Kidney (tissue), 14 donors: ENCODE results near the gene OSBPL10. TPM values are rescaled to one million over a fixed set of nuclear protein-coding genes. Genes with fewer than 3 reads are reported as not detected.

Experiments
- DNase-seq, 5 donors: peaks; one replicate each; pipeline ENCODE4 v3.0.0-alpha.2; 2013 to 2020
- FAIRE-seq: peaks from 2 replicates; lab custom pipeline; 2012; peaks lifted over from hg19 to GRCh38; lab: Jason Lieb, UNC
- H3K27ac ChIP-seq, 2 donors: one replicate each; pipeline ENCODE4 v1.7.0; 2013; ENCODE audit warnings: low read depth in 2 of 2, low read length in 2 of 2, inconsistent platforms in 1 of 2
- H3K27me3 ChIP-seq: one replicate; pipeline ENCODE4 v1.7.1; 2013; ENCODE audit warnings: low read length, inconsistent platforms; ENCODE audit not compliant: control insufficient read depth, insufficient read depth
- H3K36me3 ChIP-seq, 3 donors: one replicate each; pipeline versions ENCODE4 v1.7.0 to v1.7.1; 2013; ENCODE audit warnings: low read length in 3 of 3, control low read depth in 1 of 3, inconsistent platforms in 1 of 3; ENCODE audit not compliant: insufficient read depth in 3 of 3, control insufficient read depth in 2 of 3
- H3K4me1 ChIP-seq, 3 donors: one replicate each; pipeline versions ENCODE4 v1.7.0 to v1.7.1; 2013; ENCODE audit warnings: low read length in 3 of 3, inconsistent platforms in 1 of 3, low read depth in 1 of 3; ENCODE audit not compliant: control insufficient read depth in 2 of 3, insufficient read depth in 2 of 3
- H3K4me3 ChIP-seq, 3 donors: one replicate each; pipeline versions ENCODE4 v1.7.0 to v1.8.1; 2013; ENCODE audit warnings: low read length in 3 of 3, control low read depth in 1 of 3, inconsistent platforms in 1 of 3
- H3K9ac ChIP-seq, 3 donors: one replicate each; pipeline versions ENCODE4 v1.7.0 to v1.7.1; 2013; ENCODE audit warnings: low read length in 3 of 3, control low read depth in 1 of 3, inconsistent platforms in 1 of 3
- H3K9me3 ChIP-seq, 3 donors: one replicate each; pipeline versions ENCODE4 v1.7.0 to v1.7.1; 2013; ENCODE audit warnings: low read length in 3 of 3, control low read depth in 1 of 3, inconsistent platforms in 1 of 3; ENCODE audit not compliant: control insufficient read depth in 2 of 3, insufficient read depth in 1 of 3
- CTCF ChIP-seq: IDR thresholded peaks from 3 replicates; pipeline ENCODE4 v1.5.1; 2012; ENCODE audit warnings: mild to moderate bottlenecking, moderate library complexity, borderline replicate concordance; ENCODE audit not compliant: insufficient read depth; ENCODE audit errors: extremely low read depth
- intact Hi-C: fragments of 100-400 bp; cut with DNase I; formaldehyde crosslinking; loops from one replicate; pipeline ENCODE4 v1.11.1; 2022
- polyA plus RNA-seq: library from polyadenylated mRNA; stranded (reverse); fragments of 350-450 nt; fragmentation: Illumina TruSeq; extraction: RNeasy Lipid Tissue Mini Kit (QIAGEN cat#74804); gene quantifications from one replicate; pipeline ENCODE4 v1.2.3, GENCODE V29; 2014; ENCODE audit warnings: low read depth, low replicate concordance; ENCODE audit not compliant: insufficient read depth
- total RNA-seq: library from RNA; stranded (reverse); fragmentation: NEBNext Ultra II Directional; extraction: Animal tissue kit (Norgen Biotek cat#: 25700); gene quantifications from one replicate; pipeline ENCODE4 v1.2.1, GENCODE V29; 2021
- donor health status: control.
- donor health status: control.
- donor health status: control.
- donor health status: control.
- donor health status: control.
- donor health status: DM: yes; HTN: yes; CAD: no.
- donor health status: Normal renal cell carcinoma (clear cell type).

The OSBPL10 gene
- total and polyA plus RNA-seq, 2 donors from 2014 or later = 11.8 to 89.3 TPM

GRCh38 chr3:31884251-31884650 is 96.8 kb downstream of the OSBPL10 start:
- Histone ChIP-seq H3K27me3 (no peaks in the 10 kb centered on the region), H3K36me3 (no peaks in the 10 kb centered on the region), H3K4me1 (peaks cover 6 to 14% (median 6%) of the 10 kb centered on the region in 3 donors), H3K27ac (no peak overlapping the region), H3K9ac (no peak overlapping the region), H3K9me3 (no peaks in the 10 kb centered on the region), H3K4me3 (no peak overlapping the region)
- TF ChIP-seq CTCF = no peak
- DNase-seq = no peak
- intact Hi-C loops = no loop called here
- no peak for FAIRE-seq

DNA sequence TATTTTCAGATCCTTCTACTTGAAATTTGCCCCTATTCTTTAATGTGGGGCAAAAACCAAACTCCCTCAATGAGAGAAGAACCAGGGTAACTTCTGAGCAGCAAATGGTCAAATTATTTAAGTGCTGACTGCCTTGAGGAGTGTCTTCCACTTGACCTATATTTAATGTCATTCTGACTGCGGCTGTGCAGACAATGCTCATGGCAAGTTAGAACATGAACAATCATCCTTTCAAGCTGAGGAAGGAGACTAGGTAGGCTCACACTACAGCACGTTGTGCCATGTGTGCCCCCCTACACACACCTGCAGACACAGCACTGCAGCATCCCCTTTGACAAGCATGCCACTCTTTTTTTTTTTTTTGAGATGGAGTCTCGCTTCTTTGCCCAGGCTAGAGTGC is 98.2 kb downstream of the OSBPL10 start:
- Histone ChIP-seq H3K9ac (no peak overlapping the region), H3K36me3 (no peaks in the 10 kb centered on the region), H3K9me3 (no peaks in the 10 kb centered on the region), H3K27me3 (no peaks in the 10 kb centered on the region), H3K4me3 (no peak overlapping the region), H3K4me1 (peaks cover 6 to 14% (median 6%) of the 10 kb centered on the region in 3 donors), H3K27ac (no peak overlapping the region)
- TF ChIP-seq CTCF = no peak
- FAIRE-seq (no peak), DNase-seq (no peak)
- intact Hi-C loops = no loop called here

DNA sequence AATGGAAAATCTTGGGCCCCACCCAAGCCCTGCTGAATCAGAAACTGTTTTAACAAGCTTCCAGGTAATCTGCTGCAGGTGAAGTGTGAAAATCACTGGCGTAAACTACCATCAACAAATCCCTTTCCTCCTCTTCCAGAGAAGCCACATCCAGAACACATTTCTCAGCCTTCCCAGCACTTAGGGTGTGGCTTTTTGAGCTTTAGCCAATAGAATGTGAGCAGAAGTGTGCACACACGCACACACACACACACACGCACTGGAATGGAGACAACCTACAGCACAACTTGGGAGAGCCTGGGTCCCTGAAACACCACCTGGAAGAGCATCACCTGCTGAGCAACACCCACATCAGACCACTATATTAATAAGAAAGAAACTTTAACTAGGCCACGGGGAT is 98.6 kb downstream of the OSBPL10 start:
- Histone ChIP-seq H3K27me3 (no peaks in the 10 kb centered on the region), H3K36me3 (no peaks in the 10 kb centered on the region), H3K27ac (no peak overlapping the region), H3K9me3 (no peaks in the 10 kb centered on the region), H3K4me1 (peaks cover 6 to 14% (median 6%) of the 10 kb centered on the region in 3 donors), H3K9ac (no peak overlapping the region), H3K4me3 (no peak overlapping the region)
- FAIRE-seq (no peak), DNase-seq (no peak)
- intact Hi-C loops = no loop called here
- TF ChIP-seq CTCF = no peak

GRCh38 chr3:31880482-31881078 is 100.5 kb downstream of the OSBPL10 start:
- FAIRE-seq = no peak
- Histone ChIP-seq H3K4me1 (peaks cover 6 to 14% (median 8%) of the 10 kb centered on the region in 3 donors), H3K9ac (no peak overlapping the region), H3K4me3 (no peak overlapping the region), H3K27ac (no peak overlapping the region), H3K27me3 (no peaks in the 10 kb centered on the region), H3K9me3 (no peaks in the 10 kb centered on the region), H3K36me3 (peaks cover 0 to 2% (median 0%) of the 10 kb centered on the region in 3 donors)
- no peak for TF ChIP-seq CTCF
- no peak for DNase-seq
- intact Hi-C loops = no loop called here
